ENCODE data around the gene POLR2E. TPM values are rescaled to one million over a fixed set of nuclear protein-coding genes. Genes with fewer than 3 reads are reported as not detected.
A peak's percentile ranks its signal among the peaks of the same experiment; 100 is the strongest.

POLR2E gene
- total and polyA plus RNA-seq, 9 of the 15 experiments (the other 6 are each of a cell fraction or from before 2014, with no cell fraction given) = 3.4 to 413 (median 244) TPM

DNA sequence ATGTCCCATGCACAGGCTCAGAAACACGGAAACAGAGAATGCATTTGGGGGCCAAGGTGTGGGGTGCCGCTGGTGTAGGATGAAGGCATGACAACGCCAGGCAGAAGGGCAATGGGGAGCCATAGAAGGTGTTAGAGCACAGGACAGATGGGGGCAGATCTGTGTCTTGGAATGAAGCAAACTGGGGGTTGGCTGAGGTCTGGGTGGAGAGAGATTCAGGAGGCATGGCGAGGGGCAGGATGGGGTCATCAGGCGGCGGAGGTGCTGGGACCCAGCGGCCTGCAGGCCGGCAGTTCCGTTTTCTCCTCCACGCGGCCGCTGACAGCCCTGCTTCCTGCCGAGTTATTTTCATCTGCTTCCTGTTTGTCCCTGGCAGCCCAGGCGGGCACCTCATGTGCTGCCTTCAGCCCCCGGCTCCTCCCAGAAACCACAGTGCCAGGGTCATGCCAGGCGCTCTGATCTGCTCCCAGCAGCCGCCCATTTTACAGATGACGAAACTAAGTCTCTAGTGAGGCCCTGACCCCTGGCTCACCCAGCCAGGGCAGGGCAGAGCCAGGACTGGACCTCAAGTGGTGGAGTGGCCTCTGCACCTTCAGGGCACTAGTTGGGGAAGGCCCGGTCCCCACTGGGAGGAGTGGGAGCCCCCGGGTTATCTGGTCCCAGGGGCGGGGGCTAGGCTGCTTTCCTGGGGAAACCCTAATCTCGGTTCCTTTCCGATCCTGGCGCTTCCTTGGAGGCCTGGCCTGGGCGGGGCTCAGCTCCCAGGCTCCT is 26.0 kb downstream of the POLR2E start (continued):
- TF ChIP-seq, protein P1, sequence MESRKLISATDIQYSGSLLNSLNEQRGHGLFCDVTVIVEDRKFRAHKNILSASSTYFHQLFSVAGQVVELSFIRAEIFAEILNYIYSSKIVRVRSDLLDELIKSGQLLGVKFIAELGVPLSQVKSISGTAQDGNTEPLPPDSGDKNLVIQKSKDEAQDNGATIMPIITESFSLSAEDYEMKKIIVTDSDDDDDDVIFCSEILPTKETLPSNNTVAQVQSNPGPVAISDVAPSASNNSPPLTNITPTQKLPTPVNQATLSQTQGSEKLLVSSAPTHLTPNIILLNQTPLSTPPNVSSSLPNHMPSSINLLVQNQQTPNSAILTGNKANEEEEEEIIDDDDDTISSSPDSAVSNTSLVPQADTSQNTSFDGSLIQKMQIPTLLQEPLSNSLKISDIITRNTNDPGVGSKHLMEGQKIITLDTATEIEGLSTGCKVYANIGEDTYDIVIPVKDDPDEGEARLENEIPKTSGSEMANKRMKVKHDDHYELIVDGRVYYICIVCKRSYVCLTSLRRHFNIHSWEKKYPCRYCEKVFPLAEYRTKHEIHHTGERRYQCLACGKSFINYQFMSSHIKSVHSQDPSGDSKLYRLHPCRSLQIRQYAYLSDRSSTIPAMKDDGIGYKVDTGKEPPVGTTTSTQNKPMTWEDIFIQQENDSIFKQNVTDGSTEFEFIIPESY (CRISPR knock-in tag; IDR thresholded peaks at IDR 0.05) = peak; percentile 74
- TF ChIP-seq RBM25 (IDR thresholded peaks at IDR 0.05; ENCODE audit: low read depth, low read length, severe bottlenecking) (peak; percentile 78), MYC (IDR thresholded peaks at IDR 0.05; ENCODE audit: low read depth, low read length) (no peak), MYC (CRISPR knock-in tag; IDR thresholded peaks at IDR 0.05; ENCODE audit: borderline replicate concordance, low read depth) (no peak), POLR2G (IDR thresholded peaks at IDR 0.05; ENCODE audit: low read depth, low read length) (no peak)

Measured in K562 (cell line).